AG08395 (cell line): Measurements from ENCODE around the gene SLC25A11.
"Not testable (repeated sequence)": the region's sequence is repeated elsewhere in the genome, so short reads cannot be mapped to it uniquely, and the experiment has no call there.

Experiments used
- DNase-seq: peaks from one replicate; pipeline ENCODE4 v3.0.0; 2012; ENCODE audit warnings: mixed read lengths, low spot score

The SLC25A11 gene

DNA sequence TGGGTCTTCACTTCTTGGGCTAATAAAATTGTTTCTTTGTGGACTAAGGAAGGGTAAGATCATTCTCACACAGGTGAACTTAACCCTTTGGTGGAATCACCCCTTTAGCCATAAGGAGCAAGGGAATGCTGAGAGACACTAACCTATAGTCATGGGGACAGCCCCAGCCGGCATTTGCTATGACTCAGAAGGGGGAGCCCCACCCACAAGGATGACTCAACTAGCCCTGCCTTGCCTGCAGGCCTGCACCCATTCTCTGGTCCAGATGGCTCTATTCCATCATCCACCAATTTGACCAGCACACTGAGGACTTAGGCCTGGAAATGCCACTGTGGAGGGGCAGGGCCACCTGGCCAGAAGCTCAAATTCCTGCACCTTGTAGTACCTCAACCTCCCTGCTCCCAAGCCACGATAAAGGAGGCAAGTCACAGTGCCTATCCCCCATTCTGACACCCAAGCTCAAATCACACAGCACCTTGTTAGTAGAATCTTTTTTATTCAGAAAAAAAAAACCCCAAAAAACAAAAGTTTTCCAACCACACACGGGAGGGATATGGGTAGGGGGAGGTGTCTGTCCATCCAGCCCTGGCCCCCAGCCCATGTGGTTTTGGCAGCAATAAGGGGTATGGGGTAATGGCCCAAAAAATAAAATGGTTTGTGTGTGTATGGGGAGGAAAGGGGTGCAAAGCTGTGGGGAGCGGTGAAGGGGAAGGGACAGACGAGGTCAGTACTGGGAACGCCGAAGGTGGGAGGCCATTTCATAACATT is 5.5 kb upstream of the SLC25A11 start:
- peak; percentile 94 for DNase-seq

DNA sequence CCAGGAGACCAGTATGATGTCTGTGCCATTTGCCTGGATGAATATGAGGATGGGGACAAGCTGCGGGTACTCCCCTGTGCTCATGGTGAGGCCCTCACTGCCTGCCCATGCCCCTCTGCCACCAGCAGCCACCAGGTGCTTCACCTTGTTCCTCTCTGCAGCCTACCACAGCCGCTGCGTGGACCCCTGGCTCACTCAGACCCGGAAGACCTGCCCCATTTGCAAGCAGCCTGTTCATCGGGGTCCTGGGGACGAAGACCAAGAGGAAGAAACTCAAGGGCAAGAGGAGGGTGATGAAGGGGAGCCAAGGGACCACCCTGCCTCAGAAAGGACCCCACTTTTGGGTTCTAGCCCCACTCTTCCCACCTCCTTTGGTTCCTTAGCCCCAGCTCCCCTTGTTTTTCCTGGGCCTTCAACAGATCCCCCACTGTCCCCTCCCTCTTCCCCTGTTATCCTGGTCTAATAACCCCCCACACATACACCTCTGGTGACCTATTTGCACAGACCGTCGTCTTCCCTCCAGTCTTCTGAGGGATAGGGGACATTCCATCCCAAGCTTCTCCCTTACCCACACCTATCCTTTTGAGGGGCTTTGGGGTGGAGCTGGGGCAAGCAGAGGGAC is 4.8 kb upstream of the SLC25A11 start:
- DNase-seq, result no peak

DNA sequence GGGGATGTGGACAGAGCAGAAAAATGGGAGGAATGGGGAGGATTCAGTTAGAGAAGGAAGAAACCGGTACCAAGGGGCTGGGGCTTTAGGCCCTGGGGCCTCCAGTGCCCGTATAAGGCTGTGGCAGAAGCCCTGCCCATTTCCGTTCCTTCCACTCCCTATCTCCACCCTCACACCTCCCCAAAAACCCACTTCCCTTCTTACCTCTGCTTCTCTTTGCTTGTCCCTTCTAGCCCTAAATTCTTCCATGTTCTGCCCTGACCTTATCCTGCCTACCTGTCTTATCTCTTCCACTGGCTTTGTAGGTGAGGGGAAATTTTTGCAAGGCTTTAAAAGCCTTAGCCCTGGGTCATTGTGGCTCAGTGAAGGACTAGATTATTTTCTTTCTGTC is 4.3 kb upstream of the SLC25A11 start:
- DNase-seq, result no peak

DNA sequence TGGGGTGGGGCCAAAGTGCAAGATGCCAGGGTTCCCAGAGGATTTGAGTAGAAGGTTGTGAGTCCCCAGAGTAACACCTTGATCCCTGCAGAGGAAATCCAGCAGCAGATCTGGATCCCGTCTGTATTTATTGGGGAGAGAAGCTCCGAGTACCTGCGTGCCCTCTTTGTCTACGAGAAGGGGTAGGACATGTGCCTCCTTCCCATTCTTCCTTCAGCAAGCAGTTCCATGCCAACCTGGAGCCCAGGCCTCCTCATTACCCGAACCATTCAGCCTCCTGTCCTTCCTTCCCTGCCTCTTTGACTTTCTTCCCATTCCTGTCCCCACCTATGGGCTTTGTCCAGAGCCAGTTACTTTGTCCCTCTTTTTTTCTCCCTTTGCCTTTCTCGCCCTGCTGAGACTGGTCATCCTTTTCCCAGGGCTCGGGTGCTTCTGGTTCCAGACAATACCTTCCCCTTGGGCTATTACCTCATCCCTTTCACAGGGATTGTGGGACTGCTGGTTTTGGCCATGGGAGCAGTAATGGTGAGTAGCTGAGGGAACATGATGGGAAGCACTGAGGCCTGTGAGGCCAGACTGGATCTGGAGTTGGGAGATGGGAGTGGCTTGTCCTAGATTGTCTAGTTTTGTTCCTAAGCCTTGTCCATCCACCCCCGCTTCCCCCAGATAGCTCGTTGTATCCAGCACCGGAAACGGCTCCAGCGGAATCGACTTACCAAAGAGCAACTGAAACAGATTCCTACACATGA is 3.1 kb upstream of the SLC25A11 start:
- DNase-seq, result no peak

DNA sequence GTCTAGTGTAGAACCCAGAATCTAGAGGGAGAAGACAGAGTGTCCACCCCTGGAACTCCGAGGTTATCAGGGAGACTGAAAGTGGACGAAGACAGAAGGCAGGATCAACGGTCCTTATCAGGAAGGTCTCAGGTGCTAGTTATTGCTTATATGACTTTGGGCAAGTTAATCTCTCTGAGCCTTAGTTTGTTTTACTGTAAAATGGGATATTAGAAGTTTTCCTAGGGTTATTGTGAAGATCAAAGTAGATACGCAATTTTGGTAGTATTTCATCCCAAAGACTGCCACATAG is 1.4 kb upstream of the SLC25A11 start:
- no peak for DNase-seq

DNA sequence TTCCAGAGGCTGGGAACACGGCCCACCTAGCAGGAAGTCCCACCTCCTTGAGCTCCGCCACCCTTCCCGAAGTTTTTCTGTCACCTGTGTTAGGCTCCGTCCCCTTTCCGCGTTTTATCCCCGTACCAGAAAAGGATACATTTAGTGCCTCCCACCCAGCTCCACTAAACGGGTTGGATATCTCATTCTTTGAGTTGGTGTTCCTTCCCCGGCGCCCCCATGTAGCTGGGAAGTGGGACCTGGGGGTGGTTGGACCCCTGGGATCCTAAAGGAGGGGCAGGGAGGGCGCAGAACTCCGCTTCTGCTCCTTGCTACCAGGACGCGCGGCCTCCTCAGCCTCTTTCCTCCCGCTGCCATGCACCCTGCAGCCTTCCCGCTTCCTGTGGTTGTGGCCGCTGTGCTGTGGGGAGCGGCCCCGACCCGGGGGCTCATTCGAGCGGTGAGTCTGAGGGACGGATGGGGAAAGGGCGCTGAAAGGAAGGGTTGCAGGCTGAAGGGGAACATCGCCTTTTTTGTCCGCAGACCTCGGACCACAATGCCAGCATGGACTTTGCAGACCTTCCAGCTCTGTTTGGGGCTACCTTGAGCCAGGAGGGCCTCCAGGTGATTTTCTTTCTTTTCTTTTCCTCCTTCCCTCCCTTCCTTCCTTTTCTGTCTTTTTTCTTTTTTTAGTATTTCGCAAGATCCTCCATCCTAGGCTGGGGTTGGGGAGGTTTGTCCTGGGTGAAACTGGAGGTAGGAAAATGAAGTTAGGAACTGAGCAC is 891 bp upstream of the SLC25A11 start:
- DNase-seq, result peak; percentile 77

DNA sequence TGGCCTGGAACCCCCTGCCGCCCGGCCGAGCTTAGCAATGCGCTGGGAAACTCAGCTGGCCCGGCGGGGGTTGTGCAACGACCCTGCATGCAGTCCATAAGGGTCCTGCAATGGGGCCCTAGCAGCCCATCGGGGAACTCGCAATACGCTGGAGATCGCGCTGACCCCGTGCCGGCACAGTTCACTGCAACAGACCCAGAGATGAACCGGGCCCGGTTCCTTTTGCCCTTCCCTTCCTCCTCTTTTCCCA is 375 bp downstream of the SLC25A11 start:
- no peak for DNase-seq

DNA sequence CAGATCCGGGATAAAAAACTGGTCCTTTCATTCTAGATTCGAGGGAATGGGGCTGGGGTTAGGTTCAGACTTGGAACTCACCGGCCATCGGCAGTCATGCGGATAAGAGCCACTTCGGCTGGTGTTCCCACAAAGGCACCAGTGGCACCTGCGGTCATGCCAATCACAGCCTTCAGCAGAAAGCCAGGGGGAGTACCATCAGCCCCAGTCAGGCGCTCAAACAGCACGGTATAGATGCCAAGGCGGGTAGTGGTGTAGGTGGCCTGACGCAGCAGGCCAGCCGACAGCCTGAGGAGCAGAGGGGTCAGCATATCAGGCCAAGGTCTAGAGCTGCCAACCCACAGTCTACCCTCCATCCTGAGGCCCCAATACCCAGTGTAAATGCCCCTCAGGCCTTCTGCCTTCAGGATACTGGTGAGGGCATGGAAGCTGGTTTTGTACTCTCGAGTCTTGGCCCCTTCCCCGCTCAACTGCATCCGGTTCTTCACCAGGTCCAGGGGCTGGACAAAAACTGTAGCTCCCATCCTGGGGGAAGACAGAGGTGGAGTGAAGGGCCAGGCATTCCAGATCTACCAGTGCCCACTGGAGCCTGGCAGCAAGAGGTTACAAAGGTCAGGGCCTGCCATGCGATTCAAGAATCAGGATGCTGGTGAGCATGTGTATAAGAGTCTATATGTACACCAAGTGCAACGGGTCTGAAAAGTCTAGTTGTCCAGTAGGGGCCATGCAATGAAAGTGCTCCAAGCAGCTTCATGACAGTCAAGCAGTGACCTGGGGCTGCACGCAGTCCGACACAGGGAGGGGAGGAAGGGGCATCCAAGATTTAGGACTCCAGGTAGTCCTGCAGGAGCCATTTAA is 929 bp downstream of the SLC25A11 start:
- no peak for DNase-seq

DNA sequence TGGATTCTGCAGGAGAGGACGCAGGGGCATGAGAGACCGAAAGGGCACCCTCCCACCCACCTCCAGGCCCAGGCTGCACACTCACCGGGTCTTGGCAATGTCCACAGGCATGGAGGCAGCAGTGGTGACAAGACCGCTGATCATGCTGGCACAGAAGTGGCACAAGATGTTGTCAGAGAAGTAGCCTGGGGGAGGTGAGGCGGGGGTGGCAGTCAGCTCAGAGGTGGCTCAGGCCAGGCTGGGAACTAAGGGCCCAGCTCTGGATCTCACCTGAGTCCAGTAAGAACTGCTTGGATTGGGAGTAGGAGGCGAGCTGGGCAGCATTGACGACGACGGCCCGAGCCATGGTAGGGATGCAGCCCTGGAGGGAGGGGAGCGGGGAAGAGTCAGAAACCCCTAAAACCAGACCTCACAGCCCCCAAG is 1.8 kb downstream of the SLC25A11 start:
- no peak for DNase-seq

DNA sequence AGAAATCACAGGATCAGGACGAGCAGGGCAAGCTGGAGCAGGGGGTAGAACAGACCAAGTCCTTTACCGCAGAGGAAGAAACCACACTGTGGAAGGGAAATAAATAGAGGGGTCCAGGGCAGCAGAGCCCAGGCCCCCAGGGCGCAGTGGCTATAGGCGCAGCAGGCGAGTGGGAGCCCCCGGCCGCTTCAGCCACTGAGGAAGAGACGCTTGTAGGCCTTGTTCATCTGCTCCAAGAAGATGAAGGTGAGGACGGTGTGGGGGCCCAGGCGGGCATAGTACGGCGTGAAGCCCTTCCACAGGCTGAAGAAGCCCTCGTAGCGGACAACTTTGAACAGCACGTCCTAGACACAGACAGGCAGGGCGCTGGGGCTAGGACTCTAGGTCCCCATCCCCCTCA is 2.3 kb downstream of the SLC25A11 start:
- no peak for DNase-seq

DNA sequence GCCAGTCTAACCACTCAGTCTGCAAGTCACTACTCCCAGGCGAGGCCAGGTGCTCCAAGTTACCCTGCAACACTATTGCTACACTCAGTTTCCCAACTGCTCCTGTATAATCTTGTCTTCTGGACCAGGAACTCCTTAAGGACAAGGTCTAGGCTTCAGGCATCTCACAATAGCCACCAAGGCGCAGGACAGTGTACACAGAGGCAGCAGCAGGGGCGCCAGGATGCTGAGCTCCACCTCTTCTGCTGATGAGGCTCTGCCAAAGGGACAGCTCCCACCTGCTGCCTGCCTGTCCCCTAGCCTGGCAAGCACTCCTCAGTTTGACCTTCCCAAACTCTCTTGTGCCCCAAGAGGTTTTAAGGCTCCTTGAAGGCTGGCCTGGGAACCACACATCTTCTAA is 3.4 kb downstream of the SLC25A11 start:
- no peak for DNase-seq

DNA sequence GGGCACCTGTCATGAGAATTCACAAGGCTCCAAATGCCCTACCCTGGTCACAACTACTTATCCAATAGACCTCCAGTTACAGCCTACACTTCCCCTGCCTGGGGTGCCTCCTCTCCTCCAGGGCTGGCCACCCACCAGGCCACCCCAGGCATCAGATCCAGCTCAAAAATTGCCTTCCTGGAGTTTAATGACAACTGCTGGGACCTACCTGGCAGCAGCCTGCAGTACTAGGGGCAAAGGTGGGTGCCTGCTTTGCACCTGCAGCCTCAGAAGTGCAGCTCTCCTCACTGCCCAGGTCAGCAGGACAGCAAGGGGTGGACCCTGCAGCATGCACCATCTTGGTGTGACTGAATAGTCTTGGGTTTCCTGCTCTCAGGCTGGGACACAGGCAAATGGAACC is 4.2 kb downstream of the SLC25A11 start:
- no peak for DNase-seq

DNA sequence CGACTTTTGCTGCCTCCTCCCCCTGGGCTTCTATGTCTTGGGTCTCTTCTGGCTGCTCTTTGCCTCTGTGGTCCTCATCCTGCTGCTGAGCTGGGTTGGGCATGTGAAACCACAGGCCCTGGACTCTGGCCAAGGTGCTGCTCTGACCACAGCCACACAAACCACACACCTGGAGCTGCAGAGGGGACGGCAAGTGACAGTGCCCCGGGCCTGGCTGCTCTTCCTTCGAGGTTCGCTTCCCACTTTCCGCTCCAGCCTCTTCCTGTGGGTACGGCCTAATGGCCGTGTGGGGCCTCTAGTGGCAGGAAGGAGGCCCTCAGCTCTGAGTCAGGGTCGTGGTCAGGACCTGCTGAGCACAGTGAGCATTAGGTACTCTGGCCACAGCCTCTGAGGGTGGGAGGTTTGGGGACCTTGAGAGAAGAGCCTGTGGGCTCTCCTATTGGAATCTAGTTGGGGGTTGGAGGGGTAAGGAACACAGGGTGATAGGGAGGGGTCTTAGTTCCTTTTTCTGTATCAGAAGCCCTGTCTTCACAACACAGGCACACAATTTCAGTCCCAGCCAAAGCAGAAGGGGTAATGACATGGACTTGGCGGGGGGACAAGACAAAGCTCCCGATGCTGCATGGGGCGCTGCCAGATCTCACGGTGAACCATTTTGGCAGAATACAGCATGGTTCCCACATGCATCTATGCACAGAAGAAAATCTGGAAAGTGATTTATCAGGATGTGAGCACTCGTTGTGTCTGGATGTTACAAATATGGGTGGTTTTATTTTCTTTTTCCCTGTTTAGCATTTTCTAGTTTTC is 5.5 kb downstream of the SLC25A11 start:
- DNase-seq, result peak; percentile 58

DNA sequence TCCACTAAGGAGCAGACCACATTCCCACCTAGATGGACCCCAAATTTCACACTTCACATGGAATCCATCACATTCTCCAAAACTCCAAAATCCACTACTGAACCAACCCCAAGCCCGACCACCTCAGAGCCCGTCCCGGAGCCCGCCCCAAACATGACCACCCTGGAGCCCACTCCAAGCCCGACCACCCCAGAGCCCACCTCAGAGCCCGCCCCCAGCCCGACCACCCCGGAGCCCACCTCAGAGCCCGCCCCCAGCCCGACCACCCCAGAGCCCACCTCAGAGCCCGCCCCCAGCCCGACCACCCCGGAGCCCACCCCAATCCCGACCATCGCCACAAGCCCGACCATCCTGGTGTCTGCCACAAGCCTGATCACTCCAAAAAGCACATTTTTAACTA is 6.2 kb downstream of the SLC25A11 start:
- DNase-seq, result no peak

DNA sequence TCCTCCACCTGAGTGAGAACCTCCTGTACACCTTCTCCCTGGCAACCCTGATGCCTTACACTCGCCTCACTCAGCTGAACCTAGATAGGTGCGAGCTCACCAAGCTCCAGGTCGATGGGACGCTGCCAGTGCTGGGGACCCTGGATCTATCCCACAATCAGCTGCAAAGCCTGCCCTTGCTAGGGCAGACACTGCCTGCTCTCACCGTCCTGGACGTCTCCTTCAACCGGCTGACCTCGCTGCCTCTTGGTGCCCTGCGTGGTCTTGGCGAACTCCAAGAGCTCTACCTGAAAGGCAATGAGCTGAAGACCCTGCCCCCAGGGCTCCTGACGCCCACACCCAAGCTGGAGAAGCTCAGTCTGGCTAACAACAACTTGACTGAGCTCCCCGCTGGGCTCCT is 7.1 kb downstream of the SLC25A11 start:
- no peak for DNase-seq

DNA sequence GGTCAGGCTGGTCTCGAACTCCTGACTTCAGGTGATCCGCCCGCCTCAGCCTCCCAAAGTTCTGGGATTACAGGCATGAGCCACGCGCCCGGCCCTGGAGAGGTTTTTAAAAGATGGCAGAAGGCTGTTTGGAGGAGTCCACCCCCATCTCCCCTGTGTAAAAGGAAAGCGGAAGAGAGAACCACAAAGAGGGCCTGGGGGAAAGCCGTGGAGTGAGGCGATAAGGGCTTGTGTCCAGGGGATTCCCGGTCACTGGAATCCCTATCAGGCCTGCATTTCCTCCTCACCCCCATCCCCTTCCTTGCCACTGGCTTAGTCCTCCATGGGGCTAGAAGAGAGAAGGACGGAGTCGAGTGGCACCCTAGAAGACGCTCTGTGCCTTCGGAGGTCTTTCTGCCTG is 7.9 kb downstream of the SLC25A11 start, which contains the start of gene GP1BA:
Gene GP1BA (plus strand): TSS at position 315 of the 400 bp plus-strand sequence. CDS start 328 bp downstream, outside the sequence.
- DNase-seq, result no peak

DNA sequence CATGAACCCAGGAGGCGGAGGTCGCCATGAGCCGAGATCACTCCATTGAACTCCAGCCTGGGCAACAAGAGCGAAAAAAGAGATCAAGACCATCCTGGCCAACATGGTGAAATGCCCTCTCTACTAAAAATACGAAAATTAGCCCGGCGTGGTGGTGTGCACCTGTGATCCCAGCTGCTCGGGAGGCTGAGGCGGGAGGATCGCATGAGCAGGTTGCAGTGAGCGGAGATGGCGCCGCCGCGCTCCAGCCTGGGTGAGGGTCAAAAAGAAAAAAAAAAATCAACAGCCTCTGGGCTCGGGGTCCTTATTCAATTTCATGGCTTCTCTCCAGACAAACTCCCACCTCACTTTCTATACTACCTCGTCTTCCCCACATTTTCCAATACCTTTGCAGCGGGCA is 11.0 kb downstream of the SLC25A11 start:
- no peak for DNase-seq

DNA sequence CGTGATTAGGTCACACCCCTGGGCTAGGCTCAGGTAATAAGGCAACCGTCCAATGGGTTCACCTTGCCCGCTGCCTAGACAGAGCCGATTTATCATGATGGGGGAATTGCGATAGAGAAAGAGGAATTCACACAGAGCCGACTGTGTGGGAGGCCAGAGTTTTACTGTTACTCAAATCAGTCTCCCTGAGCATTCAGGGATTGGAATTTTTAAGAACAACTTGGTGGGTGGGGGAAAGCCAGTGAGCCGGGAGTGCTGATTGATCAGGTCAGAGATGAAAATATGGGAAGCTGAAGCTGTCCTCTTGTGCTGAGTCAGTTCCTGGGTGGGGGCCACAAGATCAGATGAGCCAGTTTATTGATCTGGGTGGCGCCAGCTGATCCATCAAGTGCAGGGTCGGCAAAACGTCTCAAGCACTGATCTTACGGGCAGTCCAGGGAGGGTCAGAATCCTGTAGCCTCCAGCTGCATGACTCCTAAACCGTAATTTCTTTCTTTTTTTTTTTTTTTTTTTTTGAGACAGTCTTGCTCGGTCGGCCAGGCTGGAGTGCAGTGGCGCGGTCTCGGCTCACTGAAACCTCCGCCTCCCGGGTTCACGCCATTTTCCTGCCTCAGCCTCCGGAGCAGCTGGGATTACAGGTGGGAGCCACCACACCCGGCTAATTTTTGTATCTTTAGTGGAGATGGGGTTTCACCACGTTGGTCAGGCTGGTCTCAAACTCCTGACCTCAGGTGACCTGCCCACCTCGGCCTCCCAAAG is 13.1 kb downstream of the SLC25A11 start:
- not testable (repeated sequence) for DNase-seq

DNA sequence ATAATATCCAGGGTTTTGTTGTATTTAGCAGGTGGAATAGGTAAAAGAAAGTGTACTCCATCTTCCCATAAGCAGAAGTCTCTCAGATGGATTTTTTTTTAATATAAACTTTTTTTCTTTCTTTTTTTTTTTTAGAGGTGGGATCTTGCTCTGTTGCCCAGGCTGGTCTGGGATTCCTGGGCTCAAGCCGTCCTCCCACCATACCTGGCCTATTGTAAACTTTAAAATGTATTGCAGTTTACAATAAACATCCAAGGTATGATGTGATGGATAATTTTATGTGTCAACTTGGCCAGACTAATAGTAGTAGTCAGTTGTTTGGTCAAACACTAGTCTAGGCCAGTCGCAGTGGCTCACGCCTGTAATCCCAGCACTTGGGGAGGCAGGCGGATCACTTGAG is 18.5 kb downstream of the SLC25A11 start:
- DNase-seq, result no peak

DNA sequence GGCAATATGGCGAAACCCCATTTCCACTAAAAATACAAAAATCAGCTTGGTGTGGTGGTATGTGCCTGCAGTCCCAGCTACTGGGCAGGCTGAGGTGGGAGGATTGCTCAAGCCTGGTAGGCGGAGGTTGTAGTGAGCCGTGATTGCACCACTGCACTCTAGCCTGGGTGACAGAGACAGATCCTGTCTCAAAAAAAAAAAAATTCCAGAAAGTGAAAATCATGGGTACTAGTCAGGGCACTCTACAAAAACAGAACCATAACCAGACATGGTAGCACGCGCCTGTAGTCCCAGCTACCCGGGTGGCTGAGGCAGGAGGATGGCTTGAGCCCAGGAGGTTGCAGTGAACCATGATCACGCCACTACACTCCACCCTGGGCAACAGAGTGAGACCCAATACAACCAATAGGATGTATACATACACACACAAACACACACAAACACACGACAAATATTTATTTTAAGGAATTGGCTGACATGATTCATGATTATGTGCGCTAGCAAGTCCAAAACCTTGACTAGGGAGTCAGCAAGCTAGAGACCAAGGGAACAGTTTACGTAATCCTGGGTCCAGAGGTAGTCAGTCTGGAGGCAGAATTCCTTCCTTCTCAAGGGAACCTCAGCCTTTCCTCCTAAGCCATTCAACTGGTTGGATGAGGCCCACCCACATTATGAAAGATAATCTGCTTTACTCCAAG is 19.3 kb downstream of the SLC25A11 start:
- no peak for DNase-seq
